B cell (primary cell): Measurements from ENCODE around the gene ELP2. TPM values are rescaled to one million over a fixed set of nuclear protein-coding genes. Genes with fewer than 3 reads are reported as not detected.

Experiments
- ATAC-seq: fragments of 200-7000 bp; cut with Tn5 transposase; one replicate; pipeline ENCODE4 v1.10.0; 2021; ENCODE audit warnings: low read depth, mild to moderate bottlenecking, moderate number of reproducible peaks, moderate library complexity
- CTCF ChIA-PET: fragments of 350-600 bp; sonication (Branson Sonifier 250); formaldehyde crosslinking; loops from one replicate; lab custom pipeline; 2021; ENCODE audit warnings: antibody characterized with exemption, inconsistent platforms; lab: Charles Lee
- POLR2A ChIA-PET: fragments of 350-600 bp; sonication (Branson Sonifier 250); formaldehyde crosslinking; loops from one replicate; lab custom pipeline; 2021; ENCODE audit warnings: antibody characterized with exemption; lab: Charles Lee
- DNase-seq: peaks from one replicate; pipeline ENCODE4 v3.0.0; 2013
- H2AFZ ChIP-seq: 2 replicates; pipeline ENCODE4 v1.6.1; 2012; ENCODE audit warnings: mild to moderate bottlenecking, low read depth, low read length; ENCODE audit not compliant: insufficient read depth, poor library complexity, severe bottlenecking
- H3K27ac ChIP-seq, 2 donors: 1 replicate in 1 of 2; 2 replicates in 1 of 2; pipeline ENCODE4 v1.5.1; 2012 to 2013; ENCODE audit warnings: low read length in 2 of 2, mild to moderate bottlenecking in 2 of 2, moderate library complexity in 1 of 2
- H3K27me3 ChIP-seq, 4 experiments: fragments of 200-600 bp in 1 of 4; sonication (generic) in 1 of 4; replicated peaks in 1 of 4; 1 replicate in 2 of 4; 2 replicates in 2 of 4; pipeline versions ENCODE4 v1.6.1 to v1.7.0; 2013 to 2016; ENCODE audit warnings: low read length in 3 of 4, mild to moderate bottlenecking in 2 of 4, mixed read lengths in 1 of 4, moderate library complexity in 1 of 4; ENCODE audit not compliant: insufficient read depth in 4 of 4, control insufficient read depth in 3 of 4; ENCODE audit errors: control extremely low read depth in 1 of 4
- H3K36me3 ChIP-seq, 2 experiments: replicated peaks in 1 of 2; 1 replicate in 1 of 2; 2 replicates in 1 of 2; pipeline versions ENCODE4 v1.6.1 to v1.7.1; 2013; ENCODE audit warnings: low read length in 1 of 2; ENCODE audit not compliant: insufficient read depth in 2 of 2, control insufficient read depth in 1 of 2; ENCODE audit errors: control extremely low read depth in 1 of 2, extremely low read depth in 1 of 2
- H3K4me1 ChIP-seq, 2 donors: fragments of 200-600 bp in 1 of 2; sonication (generic) in 1 of 2; 1 replicate in 1 of 2; 2 replicates in 1 of 2; pipeline versions ENCODE4 v1.5.1 to v1.6.1; 2013 to 2017; ENCODE audit warnings: low read length in 2 of 2; ENCODE audit not compliant: control insufficient read depth in 2 of 2, insufficient read depth in 2 of 2
- H3K4me2 ChIP-seq: replicated peaks from 2 replicates; pipeline ENCODE3; 2012; ENCODE audit warnings: mild to moderate bottlenecking, low read depth, low read length; ENCODE audit not compliant: poor library complexity, severe bottlenecking
- H3K4me3 ChIP-seq, 5 experiments: fragments of 200-600 bp in 1 of 5; sonication (generic) in 1 of 5; 1 replicate in 3 of 5; 2 replicates in 2 of 5; pipeline versions ENCODE4 v1.5.1 to v1.7.0; 2011 to 2016; ENCODE audit warnings: low read length in 4 of 5, mild to moderate bottlenecking in 4 of 5, low read depth in 2 of 5, control low read depth in 1 of 5, moderate library complexity in 1 of 5; ENCODE audit not compliant: insufficient read depth in 1 of 5; ENCODE audit errors: control extremely low read depth in 1 of 5, extremely low read depth in 1 of 5
- H3K79me2 ChIP-seq: fragments of 200-600 bp; sonication (generic); one replicate; pipeline ENCODE4 v1.6.0; 2016; ENCODE audit warnings: low read length; ENCODE audit not compliant: control insufficient read depth, insufficient read depth
- H3K9ac ChIP-seq: fragments of 200-600 bp; sonication (generic); 2 replicates; pipeline ENCODE4 v1.6.1; 2017; ENCODE audit warnings: mild to moderate bottlenecking, low read length, moderate library complexity
- H3K9me3 ChIP-seq, 3 donors: one replicate each; pipeline versions ENCODE4 v1.6.1 to v1.7.1; 2013; ENCODE audit warnings: low read length in 2 of 3; ENCODE audit not compliant: control insufficient read depth in 2 of 3, insufficient read depth in 1 of 3; ENCODE audit errors: control extremely low read depth in 1 of 3
- H4K20me1 ChIP-seq: 2 replicates; pipeline ENCODE4 v1.6.0; 2012; ENCODE audit warnings: mild to moderate bottlenecking, low read length; ENCODE audit not compliant: insufficient read depth, control insufficient read depth, poor library complexity, severe bottlenecking
- H3K27ac Mint-ChIP-seq: one replicate; pipeline ENCODE4 v1.8.0; 2021; ENCODE audit warnings: mixed read lengths
- H3K27me3 Mint-ChIP-seq: one replicate; pipeline ENCODE4 v1.8.0; 2021; ENCODE audit warnings: mixed read lengths
- H3K4me1 Mint-ChIP-seq: one replicate; pipeline ENCODE4 v1.8.0; 2021; ENCODE audit warnings: mixed read lengths
- H3K4me3 Mint-ChIP-seq: one replicate; pipeline ENCODE4 v1.8.0; 2021; ENCODE audit warnings: mixed read lengths
- H3K9me3 Mint-ChIP-seq: one replicate; pipeline ENCODE4 v1.8.0; 2022; ENCODE audit warnings: mixed read lengths; ENCODE audit not compliant: insufficient read depth
- CTCF ChIP-seq: fragments of 200-600 bp; IDR thresholded peaks from one replicate; pipeline ENCODE4 v1.8.0; 2022; ENCODE audit warnings: antibody characterized with exemption, mild to moderate bottlenecking
- EZH2 ChIP-seq: IDR thresholded peaks from 2 replicates; pipeline ENCODE4 v1.6.1; 2012; ENCODE audit warnings: borderline replicate concordance, low read depth, mild to moderate bottlenecking, moderate library complexity, low read length; ENCODE audit not compliant: insufficient read depth, poor library complexity, severe bottlenecking
- WGBS: methylation state at CpG from one replicate; pipeline ENCODE4 v1.1.5; 2013; ENCODE audit warnings: missing lambda C conversion rate; ENCODE audit not compliant: insufficient coverage; 5-methylcytosine and 5-hydroxymethylcytosine counted together
- intact Hi-C: fragments of 100-400 bp; cut with micrococcal nuclease; formaldehyde crosslinking; loops from one replicate; pipeline ENCODE4 v1.10.0; 2022
- polyA plus RNA-seq: library from polyadenylated mRNA; depleted of rRNA; stranded (reverse); fragments of >200 nt; gene quantifications from 2 replicates; pipeline ENCODE4 v1.2.3, GENCODE V29; 2012
- total RNA-seq, 2 donors: library from RNA; stranded (reverse); fragments of 120-200 nt in 1 of 2; gene quantifications; 1 replicate in 1 of 2; 2 replicates in 1 of 2; pipeline versions ENCODE4 v1.2.3 to v1.2.4, GENCODE V29; 2013 to 2022

Gene ELP2
- total and polyA plus RNA-seq, 2 donors (not counting 1 experiment from before 2014, with no cell fraction given), result 45.7 to 137 TPM

GRCh38 chr18:36128530-36128870 lies 1.2 kb upstream of the ELP2 start:
- H3K4me1 Mint-ChIP-seq, result peaks cover 49% of the 10 kb centered on the region

More at GRCh38 chr18:36128530-36128870, 1.2 kb upstream of the ELP2 start:
- CTCF ChIA-PET, result interaction anchor here (0.8 to 2.4 kb wide), 5 partner anchors 8 to 111 kb away, joined by 3 to 6 read pairs (median 3); no protein-coding TSS in a partner anchor
- no peak for ATAC-seq
- intact Hi-C loops, result loop anchor here (2.0 kb wide), 1 partner anchor 540 kb away; no protein-coding TSS in a partner anchor
- peak overlapping the region; percentile 98 for H2AFZ ChIP-seq
- peak overlapping the region; percentile 94 for H3K4me3 Mint-ChIP-seq
- no peak for TF ChIP-seq EZH2
- no peak for TF ChIP-seq CTCF
- peak overlapping the region; percentile 81 to 98 (median 90) for H3K4me3 ChIP-seq
- peaks cover 0 to 6% of the 10 kb centered on the region in 2 experiments for H3K36me3 ChIP-seq
- peak overlapping the region; percentile 97 to 99 for H3K27ac ChIP-seq
- peaks cover 34 to 36% of the 10 kb centered on the region in 2 donors for H3K4me1 ChIP-seq
- peaks cover 54% of the 10 kb centered on the region for H3K79me2 ChIP-seq
- WGBS, result 6% methylated on average over 3 of the region's 12 CpGs
- peaks cover 26% of the 10 kb centered on the region for H4K20me1 ChIP-seq
- peak overlapping the region; percentile 88 for H3K4me2 ChIP-seq
- peak overlapping the region; percentile 92 for H3K9ac ChIP-seq
- H3K9me3 Mint-ChIP-seq, result no peaks in the 10 kb centered on the region
- H3K27ac Mint-ChIP-seq, result peak overlapping the region; percentile 98
- no peaks in the 10 kb centered on the region for H3K9me3 ChIP-seq
- DNase-seq, result no peak
- no peaks in the 10 kb centered on the region for H3K27me3 Mint-ChIP-seq
- H3K27me3 ChIP-seq, result no peaks in the 10 kb centered on the region
- POLR2A ChIA-PET, result interaction anchor here (0.7 to 2.0 kb wide), 8 partner anchors 9 to 279 kb away, joined by 3 to 10 read pairs (median 5); partner anchors contain the start of genes RMP24 and RPRD1A
